Keratinocyte (primary cell): Measurements from ENCODE around the gene PRM1. TPM values are rescaled to one million over a fixed set of nuclear protein-coding genes. Genes with fewer than 3 reads are reported as not detected.

Source experiments
- DNase-seq: peaks from one replicate; pipeline ENCODE4 v3.0.0-alpha.2; 2011; ENCODE audit warnings: low read depth, missing footprints, low spot score
- FAIRE-seq: peaks from 2 replicates; lab custom pipeline; 2011; peaks lifted over from hg19 to GRCh38; lab: Jason Lieb, UNC
- H2AFZ ChIP-seq: 2 replicates; pipeline ENCODE4 v1.6.0; 2012; ENCODE audit warnings: low read length, control low read depth, inconsistent platforms; ENCODE audit not compliant: control insufficient read depth
- H3K27ac ChIP-seq: 2 replicates; pipeline ENCODE4 v1.5.1; 2011; ENCODE audit warnings: low read length; ENCODE audit not compliant: control insufficient read depth, insufficient read depth
- H3K27me3 ChIP-seq: 3 replicates; pipeline ENCODE4 v1.6.0; 2011; ENCODE audit warnings: low read length; ENCODE audit not compliant: control insufficient read depth, insufficient read depth; ENCODE audit errors: extremely low read depth
- H3K36me3 ChIP-seq, 2 experiments: 2 replicates in 1 of 2; 3 replicates in 1 of 2; pipeline ENCODE4 v1.5.1; 2011; ENCODE audit warnings: low read length in 2 of 2, mild to moderate bottlenecking in 1 of 2; ENCODE audit not compliant: control insufficient read depth in 2 of 2, insufficient read depth in 2 of 2; ENCODE audit errors: extremely low read depth in 1 of 2
- H3K4me1 ChIP-seq: 3 replicates; pipeline ENCODE4 v1.5.1; 2011; ENCODE audit warnings: low read length; ENCODE audit not compliant: control insufficient read depth, insufficient read depth; ENCODE audit errors: extremely low read depth
- H3K4me2 ChIP-seq: 3 replicates; pipeline ENCODE4 v1.6.0; 2011; ENCODE audit warnings: low read depth, low read length; ENCODE audit not compliant: control insufficient read depth, insufficient read depth; ENCODE audit errors: extremely low read depth
- H3K4me3 ChIP-seq, 3 experiments: fragments of 200-600 bp in 1 of 3; sonication (generic) in 1 of 3; 2 replicates in 2 of 3; 3 replicates in 1 of 3; pipeline ENCODE4 v1.5.1; 2011 to 2016; ENCODE audit warnings: low read length in 3 of 3, mild to moderate bottlenecking in 3 of 3, control low read depth in 2 of 3, inconsistent platforms in 1 of 3, low read depth in 1 of 3, mixed read lengths in 1 of 3, mixed run types in 1 of 3, moderate library complexity in 1 of 3; ENCODE audit not compliant: control insufficient read depth in 2 of 3, insufficient read depth in 2 of 3; ENCODE audit errors: extremely low read depth in 1 of 3
- H3K79me2 ChIP-seq: 2 replicates; pipeline ENCODE4 v1.6.0; 2012; ENCODE audit warnings: low read length; ENCODE audit not compliant: control insufficient read depth, insufficient read depth
- H3K9ac ChIP-seq: 3 replicates; pipeline ENCODE4 v1.6.0; 2011; ENCODE audit warnings: low read length; ENCODE audit not compliant: control insufficient read depth, insufficient read depth; ENCODE audit errors: extremely low read depth
- H3K9me1 ChIP-seq: 3 replicates; pipeline ENCODE4 v1.6.0; 2011; ENCODE audit warnings: low read length; ENCODE audit not compliant: control insufficient read depth, insufficient read depth; ENCODE audit errors: extremely low read depth
- H3K9me3 ChIP-seq: 2 replicates; pipeline ENCODE4 v1.5.1; 2012; ENCODE audit warnings: low read depth, low read length; ENCODE audit not compliant: control insufficient read depth
- H4K20me1 ChIP-seq: 3 replicates; pipeline ENCODE4 v1.6.0; 2011; ENCODE audit warnings: low read length; ENCODE audit not compliant: control insufficient read depth, insufficient read depth; ENCODE audit errors: extremely low read depth
- EZH2 ChIP-seq: IDR thresholded peaks from one replicate; pipeline ENCODE4 v1.6.1; 2012; ENCODE audit warnings: inconsistent platforms, mild to moderate bottlenecking, low read length, moderate library complexity
- dilution Hi-C: fragments of 300-500 bp; cut with MboI; formaldehyde crosslinking; loops from one replicate; pipeline ENCODE4 v1.7.0; 2020; ENCODE audit warnings: low sequenced_read_pairs; ENCODE audit not compliant: extremely low pct_ligation_motif_present
- polyA plus RNA-seq, 5 experiments: library from polyadenylated mRNA; depleted of rRNA in 3 of 5; stranded (reverse) in 3 of 5; stranded (forward) in 1 of 5; unstranded in 1 of 5; fragments of >200 nt; gene quantifications; 1 replicate in 1 of 5; 2 replicates in 3 of 5; 3 replicates in 1 of 5; pipeline versions ENCODE4 v1.2.1 to v1.2.3, GENCODE V29; 2011 to 2012; ENCODE audit warnings: missing spikeins in 2 of 5, low read depth in 1 of 5, low replicate concordance in 1 of 5
- TF ChIP-seq, protein P1 (sequence below), 3 experiments: IDR thresholded peaks in 1 of 3; conservative IDR thresholded peaks in 1 of 3; optimal IDR thresholded peaks in 1 of 3; 2 replicates in 2 of 3; 3 replicates in 1 of 3; pipeline versions ENCODE3 to v1.5.1; 2011; ENCODE audit warnings: low read length in 3 of 3, mild to moderate bottlenecking in 3 of 3, moderate library complexity in 2 of 3, control low read depth in 1 of 3, inconsistent platforms in 1 of 3; ENCODE audit not compliant: insufficient read depth in 2 of 3; ENCODE audit errors: extremely low read depth in 1 of 3

The PRM1 gene
- polyA plus RNA-seq, 1 donor (not counting 4 experiments of a cell fraction or from before 2014, with no cell fraction given) = not detected

- no peaks in the 10 kb centered on the region for H4K20me1 ChIP-seq
- FAIRE-seq (no peak), DNase-seq (no peak)
Observed at GRCh38 chr16:11272484-11272883, 8.6 kb downstream of the PRM1 start.

GRCh38 chr16:11271610-11272009, 9.5 kb downstream of the PRM1 start:
- no peak for TF ChIP-seq EZH2
- TF ChIP-seq, protein P1, sequence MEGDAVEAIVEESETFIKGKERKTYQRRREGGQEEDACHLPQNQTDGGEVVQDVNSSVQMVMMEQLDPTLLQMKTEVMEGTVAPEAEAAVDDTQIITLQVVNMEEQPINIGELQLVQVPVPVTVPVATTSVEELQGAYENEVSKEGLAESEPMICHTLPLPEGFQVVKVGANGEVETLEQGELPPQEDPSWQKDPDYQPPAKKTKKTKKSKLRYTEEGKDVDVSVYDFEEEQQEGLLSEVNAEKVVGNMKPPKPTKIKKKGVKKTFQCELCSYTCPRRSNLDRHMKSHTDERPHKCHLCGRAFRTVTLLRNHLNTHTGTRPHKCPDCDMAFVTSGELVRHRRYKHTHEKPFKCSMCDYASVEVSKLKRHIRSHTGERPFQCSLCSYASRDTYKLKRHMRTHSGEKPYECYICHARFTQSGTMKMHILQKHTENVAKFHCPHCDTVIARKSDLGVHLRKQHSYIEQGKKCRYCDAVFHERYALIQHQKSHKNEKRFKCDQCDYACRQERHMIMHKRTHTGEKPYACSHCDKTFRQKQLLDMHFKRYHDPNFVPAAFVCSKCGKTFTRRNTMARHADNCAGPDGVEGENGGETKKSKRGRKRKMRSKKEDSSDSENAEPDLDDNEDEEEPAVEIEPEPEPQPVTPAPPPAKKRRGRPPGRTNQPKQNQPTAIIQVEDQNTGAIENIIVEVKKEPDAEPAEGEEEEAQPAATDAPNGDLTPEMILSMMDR (optimal IDR thresholded peaks at IDR 0.05 in 1 of 3, IDR thresholded peaks at IDR 0.05 in 1 of 3, conservative IDR thresholded peaks at IDR 0.05 in 1 of 3; ENCODE audit: extremely low read depth in 1 of 3, insufficient read depth in 2 of 3, low read length in 3 of 3) = no peak
- Histone ChIP-seq H3K9me1 (no peaks in the 10 kb centered on the region), H3K36me3 (no peaks in the 10 kb centered on the region), H3K79me2 (no peaks in the 10 kb centered on the region), H3K9me3 (no peaks in the 10 kb centered on the region), H3K4me1 (peaks cover 5% of the 10 kb centered on the region), H4K20me1 (no peaks in the 10 kb centered on the region), H2AFZ (no peak overlapping the region), H3K4me3 (no peak overlapping the region), H3K27ac (no peak overlapping the region), H3K27me3 (no peaks in the 10 kb centered on the region), H3K9ac (no peak overlapping the region), H3K4me2 (no peak overlapping the region)
- dilution Hi-C loops = no loop called here
- FAIRE-seq (no peak), DNase-seq (no peak)

More at GRCh38 chr16:11272484-11272883, 8.6 kb downstream of the PRM1 start:
- TF ChIP-seq, protein P1 (optimal IDR thresholded peaks at IDR 0.05 in 1 of 3, IDR thresholded peaks at IDR 0.05 in 1 of 3, conservative IDR thresholded peaks at IDR 0.05 in 1 of 3; ENCODE audit: extremely low read depth in 1 of 3, insufficient read depth in 2 of 3, low read length in 3 of 3) = no peak
- TF ChIP-seq EZH2 = no peak
- no peaks in the 10 kb centered on the region for H3K27me3 ChIP-seq
- no peaks in the 10 kb centered on the region for H3K9me3 ChIP-seq
- peak overlapping the region; percentile 17 for H3K4me2 ChIP-seq
- no peak overlapping the region for H3K27ac ChIP-seq
- no peak overlapping the region for H3K9ac ChIP-seq
- no peaks in the 10 kb centered on the region for H3K79me2 ChIP-seq
- peaks cover 5% of the 10 kb centered on the region for H3K4me1 ChIP-seq
- H3K9me1 ChIP-seq = no peaks in the 10 kb centered on the region
- H2AFZ ChIP-seq = no peak overlapping the region
- H3K4me3 ChIP-seq = no peak overlapping the region
- dilution Hi-C loops = no loop called here
- H3K36me3 ChIP-seq = no peaks in the 10 kb centered on the region
